BE2C (cell line): ENCODE results near the gene C12orf60.

ENCODE experiments used
- DNase-seq: peaks from one replicate; pipeline ENCODE4 v3.0.0-alpha.2; 2020
- H3K27me3 ChIP-seq: fragments of 250-450 bp; sonication (Bioruptor Pico); 2 replicates; pipeline ENCODE4 v1.5.1; 2020; ENCODE audit warnings: mild to moderate bottlenecking
- H3K36me3 ChIP-seq: fragments of 250-450 bp; sonication (Bioruptor Pico); 2 replicates; pipeline ENCODE4 v1.5.1; 2020; ENCODE audit warnings: mild to moderate bottlenecking
- H3K4me1 ChIP-seq: fragments of 250-450 bp; sonication (Bioruptor Pico); 2 replicates; pipeline ENCODE4 v1.5.1; 2020
- H3K4me3 ChIP-seq: 2 replicates; pipeline ENCODE4 v1.5.1; 2011; ENCODE audit warnings: low read depth, low read length
- H3K9me3 ChIP-seq: fragments of 250-450 bp; sonication (Bioruptor Pico); 2 replicates; pipeline ENCODE4 v1.5.1; 2020
- TF ChIP-seq, protein P1 (sequence below): IDR thresholded peaks from 2 replicates; pipeline ENCODE4 v1.5.1; 2012; ENCODE audit warnings: mild to moderate bottlenecking, low read depth, low read length

Gene C12orf60

DNA sequence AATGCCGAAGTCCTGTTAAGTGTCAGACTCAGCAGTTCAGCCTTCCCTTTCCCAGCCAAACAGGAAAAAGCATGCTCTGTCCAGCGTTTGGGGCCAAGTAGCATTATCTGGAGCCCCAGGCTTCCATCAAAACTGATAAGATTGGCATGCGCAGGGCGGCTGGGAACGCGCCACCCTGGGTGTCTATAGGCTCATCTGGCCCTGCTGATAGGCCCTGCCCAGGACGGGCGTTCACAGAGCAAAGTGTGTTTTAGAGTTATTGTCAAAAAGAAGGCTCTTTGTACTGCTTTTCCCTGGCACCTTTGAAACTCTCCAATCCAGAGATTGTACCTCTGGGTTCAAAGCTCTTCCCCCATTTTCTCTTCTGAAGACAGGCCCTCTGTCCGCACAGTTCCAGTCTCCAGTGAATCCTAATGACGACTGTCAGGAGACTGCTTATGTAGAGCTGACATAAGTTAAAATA, 40.0 kb downstream of the C12orf60 start, which contains the start of gene ART4:
TSS of gene ART4 (minus strand) at position 102 of the 463 bp plus-strand sequence. CDS start 413 bp downstream, outside the sequence.
- no peak for DNase-seq

DNA sequence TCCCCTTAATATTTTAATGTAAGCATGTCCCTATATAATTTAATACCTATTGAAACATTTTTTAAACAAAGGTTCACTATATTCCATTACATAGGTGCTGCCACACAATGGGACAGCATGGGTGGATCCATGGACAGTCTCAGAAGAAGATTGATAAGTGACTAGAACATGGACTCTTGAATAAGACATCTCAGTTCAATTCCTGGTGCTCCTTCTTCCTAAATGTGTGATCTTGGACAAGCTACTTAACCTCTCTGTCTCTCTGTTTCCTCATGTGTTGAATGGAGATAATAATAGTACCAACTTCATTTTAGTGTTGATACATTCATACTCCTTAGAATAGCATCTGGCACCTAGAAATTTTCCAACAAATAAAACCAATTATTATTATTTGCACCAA, 40.9 kb downstream of the C12orf60 start:
- no peaks in the 10 kb centered on the region for H3K27me3 ChIP-seq
- TF ChIP-seq, protein P1, sequence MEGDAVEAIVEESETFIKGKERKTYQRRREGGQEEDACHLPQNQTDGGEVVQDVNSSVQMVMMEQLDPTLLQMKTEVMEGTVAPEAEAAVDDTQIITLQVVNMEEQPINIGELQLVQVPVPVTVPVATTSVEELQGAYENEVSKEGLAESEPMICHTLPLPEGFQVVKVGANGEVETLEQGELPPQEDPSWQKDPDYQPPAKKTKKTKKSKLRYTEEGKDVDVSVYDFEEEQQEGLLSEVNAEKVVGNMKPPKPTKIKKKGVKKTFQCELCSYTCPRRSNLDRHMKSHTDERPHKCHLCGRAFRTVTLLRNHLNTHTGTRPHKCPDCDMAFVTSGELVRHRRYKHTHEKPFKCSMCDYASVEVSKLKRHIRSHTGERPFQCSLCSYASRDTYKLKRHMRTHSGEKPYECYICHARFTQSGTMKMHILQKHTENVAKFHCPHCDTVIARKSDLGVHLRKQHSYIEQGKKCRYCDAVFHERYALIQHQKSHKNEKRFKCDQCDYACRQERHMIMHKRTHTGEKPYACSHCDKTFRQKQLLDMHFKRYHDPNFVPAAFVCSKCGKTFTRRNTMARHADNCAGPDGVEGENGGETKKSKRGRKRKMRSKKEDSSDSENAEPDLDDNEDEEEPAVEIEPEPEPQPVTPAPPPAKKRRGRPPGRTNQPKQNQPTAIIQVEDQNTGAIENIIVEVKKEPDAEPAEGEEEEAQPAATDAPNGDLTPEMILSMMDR = no peak
- peaks cover 13% of the 10 kb centered on the region for H3K4me1 ChIP-seq
- H3K9me3 ChIP-seq = no peaks in the 10 kb centered on the region
- DNase-seq = no peak
- H3K36me3 ChIP-seq = no peaks in the 10 kb centered on the region
- H3K4me3 ChIP-seq = no peak overlapping the region

More for the DNA sequence above, 40.0 kb downstream of the C12orf60 start, which contains the start of gene ART4:
- Histone ChIP-seq H3K9me3 (no peaks in the 10 kb centered on the region), H3K4me3 (no peak within 1 kb of the TSS), H3K36me3 (no peaks in the 10 kb centered on the region), H3K4me1 (peaks cover 13% of the 10 kb centered on the region), H3K27me3 (no peaks in the 10 kb centered on the region)
- TF ChIP-seq, protein P1 = no peak

DNA sequence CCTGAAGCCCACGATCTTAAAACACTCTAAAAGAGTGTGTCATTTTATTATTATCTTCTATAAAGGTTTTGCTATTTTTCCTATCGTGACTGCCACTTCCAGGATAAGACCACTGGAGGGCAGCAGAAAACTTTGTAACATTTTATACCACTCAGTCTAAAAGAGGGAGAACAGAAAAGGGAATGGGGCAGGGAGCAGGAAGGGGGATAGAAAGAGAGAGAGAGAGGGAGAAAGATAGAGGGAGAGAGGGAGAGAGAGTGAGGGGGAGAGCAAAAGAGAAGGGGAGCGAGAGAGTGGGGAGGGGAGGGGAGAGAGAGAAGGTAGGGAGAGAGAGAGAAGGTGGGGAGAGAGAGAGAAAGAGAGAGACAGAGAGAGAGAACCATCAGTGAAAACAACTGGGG, 41.9 kb downstream of the C12orf60 start:
- DNase-seq = peak; percentile 50

DNA sequence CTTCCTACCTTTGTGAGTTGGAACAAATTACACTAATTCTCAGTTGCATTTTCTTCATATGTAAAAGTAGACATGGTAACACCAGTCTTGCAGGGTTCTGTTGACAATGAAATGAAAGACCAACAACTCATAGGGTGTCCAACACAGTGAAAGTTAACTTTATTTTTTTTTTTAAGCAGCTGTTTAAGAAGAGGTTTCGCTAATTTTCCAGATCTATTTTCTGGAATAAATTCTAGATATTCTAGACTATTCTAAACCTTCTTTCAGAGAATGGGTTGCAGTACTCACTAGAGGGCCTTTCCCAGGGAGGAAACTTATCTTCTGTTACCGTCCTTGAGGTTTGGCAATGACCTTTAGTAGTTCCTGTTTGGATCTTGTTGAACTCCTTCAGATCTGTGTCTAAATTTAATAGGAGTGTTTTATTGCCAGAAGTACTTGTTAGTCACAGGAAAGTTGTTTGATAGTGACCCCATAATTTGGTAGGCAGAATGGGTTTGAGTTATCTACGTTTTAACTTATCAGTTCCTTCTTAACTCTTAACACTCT, 42.6 kb downstream of the C12orf60 start:
- no peak for DNase-seq
- no peaks in the 10 kb centered on the region for H3K27me3 ChIP-seq
- H3K4me1 ChIP-seq = peaks cover 13% of the 10 kb centered on the region
- TF ChIP-seq, protein P1 = no peak
- H3K36me3 ChIP-seq = no peaks in the 10 kb centered on the region
- no peak overlapping the region for H3K4me3 ChIP-seq
- no peaks in the 10 kb centered on the region for H3K9me3 ChIP-seq

More for the DNA sequence above, 41.9 kb downstream of the C12orf60 start:
- peaks cover 13% of the 10 kb centered on the region for H3K4me1 ChIP-seq
- H3K36me3 ChIP-seq = no peaks in the 10 kb centered on the region
- no peaks in the 10 kb centered on the region for H3K9me3 ChIP-seq
- no peak overlapping the region for H3K4me3 ChIP-seq
- TF ChIP-seq, protein P1 = peak; percentile 80
- no peaks in the 10 kb centered on the region for H3K27me3 ChIP-seq

DNA sequence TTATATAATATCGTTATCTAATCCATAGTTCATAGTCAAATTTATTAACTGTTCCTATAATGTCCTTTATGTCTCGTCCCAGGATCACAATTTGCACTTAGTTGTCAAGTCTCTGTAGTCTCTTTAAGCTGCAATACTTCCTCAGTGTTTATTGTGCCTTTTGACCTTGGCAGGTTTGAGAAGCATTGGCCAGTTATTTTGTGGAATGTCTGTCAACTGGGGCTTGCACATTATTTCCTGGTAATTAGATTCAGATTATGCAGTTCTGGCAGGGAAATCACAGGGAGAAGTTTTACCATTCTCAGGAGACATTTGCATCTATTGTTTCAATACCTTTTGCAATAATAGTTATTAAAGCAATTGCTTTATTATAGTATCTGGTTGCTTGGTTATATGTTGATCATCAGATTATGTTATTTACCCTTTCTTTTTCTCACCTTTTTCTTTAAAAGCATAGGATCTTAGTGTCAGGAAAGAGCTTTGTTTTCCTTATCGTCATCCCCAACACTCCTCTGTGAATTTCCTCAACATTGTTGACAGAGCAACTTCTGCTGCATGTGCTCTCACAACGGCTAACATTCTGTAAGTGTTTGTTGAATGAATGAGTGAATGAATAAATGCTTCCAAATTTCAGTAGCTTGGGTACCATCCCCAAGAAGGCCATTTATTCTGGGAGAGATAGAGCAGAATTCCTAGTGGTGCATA, 43.6 kb downstream of the C12orf60 start:
- TF ChIP-seq, protein P1 = no peak
- H3K27me3 ChIP-seq = no peaks in the 10 kb centered on the region
- no peak overlapping the region for H3K4me3 ChIP-seq
- H3K36me3 ChIP-seq = no peaks in the 10 kb centered on the region
- DNase-seq = no peak
- peaks cover 13% of the 10 kb centered on the region for H3K4me1 ChIP-seq
- H3K9me3 ChIP-seq = no peaks in the 10 kb centered on the region

DNA sequence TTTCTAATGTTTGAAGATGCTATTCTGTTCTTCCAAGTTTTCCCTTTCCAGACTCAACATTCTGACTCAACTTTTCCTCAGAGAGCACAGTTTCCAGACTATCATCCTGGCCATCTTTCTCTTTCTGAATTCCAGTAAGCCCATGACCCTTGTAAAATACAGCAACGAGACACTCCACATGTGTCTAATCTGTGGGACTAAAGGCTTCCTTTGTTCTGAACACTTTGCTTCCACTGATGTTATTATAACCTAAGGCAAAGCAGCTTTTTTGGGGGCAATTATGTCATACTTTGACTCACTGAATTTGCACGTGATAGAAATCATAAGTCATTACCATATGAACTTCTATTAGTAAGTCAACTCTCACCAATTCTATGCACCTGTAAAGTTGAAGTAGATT, 46.2 kb downstream of the C12orf60 start:
- peaks cover 17% of the 10 kb centered on the region for H3K4me1 ChIP-seq
- H3K36me3 ChIP-seq = no peaks in the 10 kb centered on the region
- TF ChIP-seq, protein P1 = no peak
- H3K27me3 ChIP-seq = no peaks in the 10 kb centered on the region
- no peak overlapping the region for H3K4me3 ChIP-seq
- H3K9me3 ChIP-seq = no peaks in the 10 kb centered on the region
- no peak for DNase-seq
